ENCODE data around the gene NUDT22. TPM values are rescaled to one million over a fixed set of nuclear protein-coding genes. Genes with fewer than 3 reads are reported as not detected.
A peak's percentile ranks its signal among the peaks of the same experiment; 100 is the strongest.

The NUDT22 gene
- total RNA-seq, 2 experiments from 2014 or later = 58.4 to 69.6 TPM

- Mint-ChIP-seq H3K27me3 (no peaks in the 10 kb centered on the region), H3K4me3 (no peak overlapping the region), H3K36me3 (peaks cover 7% of the 10 kb centered on the region), H3K4me1 (peaks cover 16% of the 10 kb centered on the region), H3K9me3 (no peaks in the 10 kb centered on the region), H3K27ac (no peak overlapping the region)
- DNase-seq = no peak
These were observed 23.7 kb downstream of the NUDT22 start for GRCh38 chr11:64249563-64250414.

GRCh38 chr11:64250415-64251015 is 24.4 kb downstream of the NUDT22 start:
- Mint-ChIP-seq H3K27ac (no peak overlapping the region), H3K36me3 (peaks cover 6% of the 10 kb centered on the region), H3K4me1 (peaks cover 16% of the 10 kb centered on the region), H3K27me3 (no peaks in the 10 kb centered on the region), H3K9me3 (no peaks in the 10 kb centered on the region), H3K4me3 (peak overlapping the region; percentile 79)
- DNase-seq = no peak

DNA sequence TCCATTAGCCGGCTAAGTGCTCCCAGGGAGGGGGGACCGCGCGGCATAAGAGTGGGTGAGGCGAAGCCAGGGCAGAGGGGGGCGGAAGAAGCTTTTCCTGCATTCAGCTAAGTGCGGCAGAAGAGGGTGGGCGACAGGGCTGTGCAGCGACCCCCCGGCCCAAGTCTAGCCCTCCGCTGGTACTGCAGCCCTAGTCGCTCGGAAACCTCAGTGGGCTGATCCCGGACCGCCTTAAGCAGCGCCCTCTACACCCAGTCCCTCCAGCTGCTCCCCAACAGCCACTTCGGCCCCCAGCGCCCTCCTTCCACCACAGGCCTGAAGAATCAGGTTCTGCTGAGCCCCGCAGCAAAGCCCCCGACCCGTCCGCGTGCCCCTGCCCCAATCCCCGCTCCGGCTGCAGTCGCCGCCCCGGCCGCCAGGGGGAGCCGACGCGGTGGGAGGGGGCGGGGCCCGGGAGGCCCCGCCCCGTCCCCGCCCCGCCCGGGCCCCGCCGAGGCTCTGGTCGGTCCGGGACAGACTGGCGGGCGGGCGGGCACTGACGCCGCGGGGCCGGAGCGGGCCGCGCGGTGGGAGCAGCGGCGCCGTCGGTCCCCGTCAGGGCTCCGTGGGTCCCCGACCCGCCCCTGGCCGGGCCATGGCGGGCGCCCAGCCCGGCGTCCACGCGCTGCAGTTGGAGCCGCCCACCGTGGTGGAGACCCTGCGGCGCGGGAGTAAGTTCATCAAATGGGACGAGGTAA is 25.1 kb downstream of the NUDT22 start, which contains the start of gene PLCB3:
PLCB3 (plus strand) TSS at position 515 of the 737 bp plus-strand sequence; CDS start at position 635, 120 bp downstream.
- H3K36me3 Mint-ChIP-seq = no peaks in the 10 kb centered on the region
- no peaks in the 10 kb centered on the region for H3K27me3 Mint-ChIP-seq
- H3K4me3 Mint-ChIP-seq = peak within 1 kb of the TSS; percentile 91
- peak; percentile 63 for DNase-seq
- H3K9me3 Mint-ChIP-seq = no peaks in the 10 kb centered on the region
- peak within 1 kb of the TSS; percentile 11 for H3K27ac Mint-ChIP-seq
- peaks cover 16% of the 10 kb centered on the region for H3K4me1 Mint-ChIP-seq

GRCh38 chr11:64251753-64252002 is 25.6 kb downstream of the NUDT22 start:
- Mint-ChIP-seq H3K27me3 (no peaks in the 10 kb centered on the region), H3K4me3 (peak overlapping the region; percentile 91), H3K36me3 (no peaks in the 10 kb centered on the region), H3K4me1 (peaks cover 16% of the 10 kb centered on the region), H3K9me3 (no peaks in the 10 kb centered on the region), H3K27ac (peak overlapping the region; percentile 11)
- DNase-seq = no peak

GRCh38 chr11:64252003-64252872 is 26.2 kb downstream of the NUDT22 start:
- H3K36me3 Mint-ChIP-seq = no peaks in the 10 kb centered on the region

DNA sequence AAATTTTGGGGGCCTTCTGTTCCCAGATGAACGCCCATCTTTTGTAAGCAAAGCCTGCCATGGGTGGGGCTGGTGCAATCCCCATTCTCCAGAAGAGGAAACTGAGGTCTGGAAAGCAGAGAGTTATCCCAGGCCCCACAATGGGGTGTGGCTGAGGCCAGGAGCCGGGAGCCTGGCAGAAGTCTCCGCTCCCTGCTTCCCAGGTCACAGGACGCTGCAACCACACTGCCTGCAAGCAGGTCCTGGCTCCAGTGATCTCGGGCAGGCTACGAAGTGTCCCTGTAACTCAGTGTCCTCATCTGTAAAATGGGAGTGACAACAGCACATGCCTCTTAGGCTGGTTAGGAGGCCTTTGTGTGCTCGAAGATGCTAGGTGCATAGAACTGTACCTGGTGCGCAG is 27.0 kb downstream of the NUDT22 start:
- H3K9me3 Mint-ChIP-seq = no peaks in the 10 kb centered on the region
- no peak overlapping the region for H3K4me3 Mint-ChIP-seq
- peaks cover 1% of the 10 kb centered on the region for H3K36me3 Mint-ChIP-seq
- no peak overlapping the region for H3K27ac Mint-ChIP-seq
- H3K4me1 Mint-ChIP-seq = peaks cover 10% of the 10 kb centered on the region
- H3K27me3 Mint-ChIP-seq = no peaks in the 10 kb centered on the region
- DNase-seq = no peak

More at GRCh38 chr11:64252003-64252872, 26.2 kb downstream of the NUDT22 start:
- peaks cover 13% of the 10 kb centered on the region for H3K4me1 Mint-ChIP-seq
- no peaks in the 10 kb centered on the region for H3K9me3 Mint-ChIP-seq
- H3K27ac Mint-ChIP-seq = peak overlapping the region; percentile 11
- peak; percentile 26 for DNase-seq
- H3K27me3 Mint-ChIP-seq = no peaks in the 10 kb centered on the region
- H3K4me3 Mint-ChIP-seq = peak overlapping the region; percentile 91

DNA sequence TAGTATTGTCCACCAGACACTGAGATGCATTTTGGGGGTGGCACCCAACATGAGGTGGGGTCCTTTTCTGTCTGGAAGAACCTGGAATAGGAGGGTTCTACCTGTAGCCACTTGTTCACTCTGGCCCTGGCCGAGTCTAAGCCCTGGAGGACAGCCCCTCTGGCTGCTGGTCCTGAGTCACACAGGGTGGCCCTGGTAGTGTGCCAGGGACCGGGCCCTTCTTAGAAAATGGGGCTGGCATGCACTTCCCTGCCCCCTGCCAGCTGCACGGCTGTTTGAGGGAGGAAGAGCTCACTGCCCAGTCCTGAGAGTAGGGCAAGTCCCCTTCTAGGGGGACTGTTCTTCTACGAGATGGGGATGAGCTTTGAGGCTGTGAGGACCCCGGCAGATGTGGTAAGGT is 27.4 kb downstream of the NUDT22 start:
- Mint-ChIP-seq H3K36me3 (peaks cover 2% of the 10 kb centered on the region), H3K4me3 (no peak overlapping the region), H3K4me1 (peaks cover 10% of the 10 kb centered on the region), H3K27me3 (no peaks in the 10 kb centered on the region), H3K27ac (no peak overlapping the region), H3K9me3 (no peaks in the 10 kb centered on the region)
- no peak for DNase-seq

DNA sequence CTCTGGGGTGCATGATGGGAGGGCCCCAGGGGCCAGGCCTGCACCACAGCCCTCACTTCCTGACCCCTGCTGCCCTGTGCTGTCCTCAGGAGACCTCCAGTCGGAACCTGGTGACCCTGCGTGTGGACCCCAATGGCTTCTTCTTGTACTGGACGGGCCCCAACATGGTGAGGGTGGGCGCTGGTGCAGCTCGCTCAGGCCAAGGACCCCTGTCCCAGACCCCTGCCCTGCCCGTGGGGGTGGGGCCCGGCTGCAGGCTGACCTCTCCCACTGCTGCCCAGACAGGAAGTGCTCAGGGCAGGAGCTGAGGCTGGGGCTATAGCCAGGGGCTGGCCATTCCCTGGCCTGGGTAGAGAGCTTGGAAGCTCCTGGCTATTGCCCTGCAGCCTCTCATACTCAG is 28.3 kb downstream of the NUDT22 start:
- peaks cover 10% of the 10 kb centered on the region for H3K4me1 Mint-ChIP-seq
- no peak for DNase-seq
- H3K27ac Mint-ChIP-seq = no peak overlapping the region
- H3K4me3 Mint-ChIP-seq = no peak overlapping the region
- peaks cover 3% of the 10 kb centered on the region for H3K36me3 Mint-ChIP-seq
- no peaks in the 10 kb centered on the region for H3K27me3 Mint-ChIP-seq
- no peaks in the 10 kb centered on the region for H3K9me3 Mint-ChIP-seq

DNA sequence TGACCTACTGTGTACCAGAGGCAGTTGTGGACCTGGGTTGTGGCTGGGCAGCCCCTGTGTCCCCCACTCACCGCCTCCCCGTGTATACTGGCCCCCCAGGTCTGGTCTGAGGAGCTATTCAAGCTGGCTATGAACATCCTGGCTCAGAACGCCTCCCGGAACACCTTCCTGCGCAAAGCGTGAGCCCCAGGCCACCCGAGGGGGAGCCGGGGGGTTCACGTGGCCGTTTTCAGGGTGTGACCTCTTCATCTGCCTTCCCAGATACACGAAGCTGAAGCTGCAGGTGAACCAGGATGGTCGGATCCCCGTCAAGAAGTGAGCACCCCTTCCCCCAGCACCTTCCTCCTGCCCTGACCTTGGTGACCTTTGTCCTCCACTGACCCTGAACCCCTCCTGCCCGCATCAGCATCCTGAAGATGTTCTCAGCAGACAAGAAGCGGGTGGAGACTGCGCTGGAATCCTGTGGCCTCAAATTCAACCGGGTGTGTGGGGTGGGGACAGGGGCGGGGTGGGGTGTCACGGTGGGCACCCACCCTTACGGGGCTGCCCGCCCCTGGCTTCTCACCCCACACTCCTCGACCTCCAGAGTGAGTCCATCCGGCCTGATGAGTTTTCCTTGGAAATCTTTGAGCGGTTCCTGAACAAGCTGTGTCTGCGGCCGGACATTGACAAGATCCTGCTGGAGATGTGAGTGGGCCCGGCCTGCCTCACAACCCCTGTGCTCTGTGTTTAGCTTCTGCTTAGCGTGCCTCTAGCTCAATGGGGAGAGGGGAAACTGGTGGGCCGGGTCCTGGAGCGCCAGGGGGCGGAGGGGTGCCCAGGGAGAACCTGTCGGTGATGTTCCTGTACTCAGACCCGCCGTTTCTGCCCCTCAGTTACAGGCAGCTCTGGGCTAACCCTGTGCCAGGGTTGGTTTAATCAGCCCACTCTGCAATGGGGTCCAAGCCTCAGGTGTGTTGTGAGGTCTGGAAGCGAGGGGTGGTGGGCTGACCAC is 29.4 kb downstream of the NUDT22 start:
- Mint-ChIP-seq H3K27me3 (no peaks in the 10 kb centered on the region), H3K27ac (no peak overlapping the region), H3K9me3 (no peaks in the 10 kb centered on the region), H3K36me3 (peaks cover 9% of the 10 kb centered on the region), H3K4me1 (peaks cover 18% of the 10 kb centered on the region), H3K4me3 (no peak overlapping the region)
- DNase-seq = no peak

DNA sequence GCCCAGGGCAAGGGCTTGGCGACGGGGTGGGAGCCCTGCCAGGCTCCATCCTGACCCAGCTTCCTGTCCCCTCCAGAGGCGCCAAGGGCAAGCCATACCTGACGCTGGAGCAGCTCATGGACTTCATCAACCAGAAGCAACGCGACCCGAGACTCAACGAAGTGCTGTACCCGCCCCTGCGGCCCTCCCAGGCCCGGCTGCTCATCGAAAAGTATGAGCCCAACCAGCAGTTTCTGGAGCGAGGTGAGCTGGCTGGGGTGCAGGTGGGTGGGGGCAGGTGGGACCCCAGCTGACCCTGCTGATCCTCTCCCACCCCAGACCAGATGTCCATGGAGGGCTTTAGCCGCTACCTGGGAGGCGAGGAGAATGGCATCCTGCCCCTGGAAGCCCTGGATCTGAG is 30.2 kb downstream of the NUDT22 start:
- Mint-ChIP-seq H3K36me3 (peaks cover 9% of the 10 kb centered on the region), H3K4me1 (peaks cover 16% of the 10 kb centered on the region), H3K9me3 (no peaks in the 10 kb centered on the region), H3K27ac (no peak overlapping the region), H3K4me3 (no peak overlapping the region), H3K27me3 (no peaks in the 10 kb centered on the region)
- no peak for DNase-seq

- Mint-ChIP-seq H3K36me3 (peaks cover 9% of the 10 kb centered on the region), H3K27ac (no peak overlapping the region), H3K9me3 (no peaks in the 10 kb centered on the region), H3K4me1 (peaks cover 9% of the 10 kb centered on the region), H3K27me3 (no peaks in the 10 kb centered on the region), H3K4me3 (no peak overlapping the region)
- DNase-seq = no peak
These were observed 32.3 kb downstream of the NUDT22 start for GRCh38 chr11:64258356-64258755.

DNA sequence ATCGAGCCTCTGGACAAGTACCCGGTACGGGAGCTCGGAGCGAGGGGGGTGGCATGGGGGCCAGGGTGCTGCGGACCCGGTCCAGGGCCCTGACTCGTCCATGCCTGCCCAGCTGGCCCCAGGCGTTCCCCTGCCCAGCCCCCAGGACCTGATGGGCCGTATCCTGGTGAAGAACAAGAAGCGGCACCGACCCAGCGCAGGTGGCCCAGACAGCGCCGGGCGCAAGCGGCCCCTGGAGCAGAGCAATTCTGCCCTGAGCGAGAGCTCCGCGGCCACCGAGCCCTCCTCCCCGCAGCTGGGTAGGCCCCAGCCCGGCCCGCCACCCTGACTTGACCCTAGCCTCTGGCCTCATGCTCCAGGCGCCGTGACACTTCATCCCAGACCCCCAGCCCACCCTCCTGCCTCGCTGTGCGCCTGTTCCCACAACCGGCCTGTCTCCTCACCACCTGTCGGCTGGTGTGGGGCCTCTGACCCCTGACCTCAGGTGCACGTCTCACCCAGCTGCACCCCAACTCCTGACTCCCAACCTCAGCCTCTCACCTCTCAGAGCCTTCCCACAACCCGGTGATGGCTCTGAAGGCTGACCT is 33.0 kb downstream of the NUDT22 start:
- no peak overlapping the region for H3K27ac Mint-ChIP-seq
- H3K4me3 Mint-ChIP-seq = no peak overlapping the region

GRCh38 chr11:64259533-64260067 is 33.5 kb downstream of the NUDT22 start:
- Mint-ChIP-seq H3K4me1 (peaks cover 9% of the 10 kb centered on the region), H3K27ac (no peak overlapping the region), H3K27me3 (no peaks in the 10 kb centered on the region), H3K36me3 (peaks cover 9% of the 10 kb centered on the region), H3K9me3 (no peaks in the 10 kb centered on the region), H3K4me3 (no peak overlapping the region)
- DNase-seq = no peak

More for the DNA sequence above, 33.0 kb downstream of the NUDT22 start:
- Mint-ChIP-seq H3K27me3 (no peaks in the 10 kb centered on the region), H3K4me1 (peaks cover 9% of the 10 kb centered on the region), H3K36me3 (peaks cover 9% of the 10 kb centered on the region), H3K9me3 (no peaks in the 10 kb centered on the region)
- no peak for DNase-seq

All from activated naive CD8-positive, alpha-beta T cell treated with anti-CD3 and anti-CD28 coated beads for 36 hours (primary cell).